Measurements from ENCODE around the gene AHCYL2. TPM values are rescaled to one million over a fixed set of nuclear protein-coding genes. Genes with fewer than 3 reads are reported as not detected.

The AHCYL2 gene
- total RNA-seq, 3 donors from 2014 or later (not counting 1 experiment from before 2014, with no cell fraction given) = 11.6 to 15.2 (median 14.5) TPM

GRCh38 chr7:129427526-129428045 lies 202.8 kb downstream of the AHCYL2 start:
- Mint-ChIP-seq H3K27me3 (ENCODE audit: low read depth in 2 of 2) (peaks cover under 1 to 9% of the 10 kb centered on the region in 2 donors), H3K27ac (no peak overlapping the region), H3K9me3 (no peaks in the 10 kb centered on the region), H3K36me3 (peaks cover 13% of the 10 kb centered on the region), H3K4me1 (no peaks in the 10 kb centered on the region), H3K4me3 (no peak overlapping the region)
- Histone ChIP-seq H3K4me1 (ENCODE audit: control insufficient read depth, insufficient read depth, low read length) (no peaks in the 10 kb centered on the region), H3K9me3 (ENCODE audit: control insufficient read depth, insufficient read depth, low read length) (no peaks in the 10 kb centered on the region), H3K4me3 (ENCODE audit: low read length) (no peak overlapping the region), H3K27ac (ENCODE audit: low read length) (no peak overlapping the region), H3K27me3 (ENCODE audit: control insufficient read depth, insufficient read depth, low read length) (peaks cover under 1% of the 10 kb centered on the region), H3K36me3 (ENCODE audit: control insufficient read depth, insufficient read depth, low read length) (peaks cover 19% of the 10 kb centered on the region)
- ATAC-seq = no peak
- WGBS (ENCODE audit: insufficient coverage) = 57% methylated on average over 2 of the region's 2 CpGs
- TF ChIP-seq, protein P1, sequence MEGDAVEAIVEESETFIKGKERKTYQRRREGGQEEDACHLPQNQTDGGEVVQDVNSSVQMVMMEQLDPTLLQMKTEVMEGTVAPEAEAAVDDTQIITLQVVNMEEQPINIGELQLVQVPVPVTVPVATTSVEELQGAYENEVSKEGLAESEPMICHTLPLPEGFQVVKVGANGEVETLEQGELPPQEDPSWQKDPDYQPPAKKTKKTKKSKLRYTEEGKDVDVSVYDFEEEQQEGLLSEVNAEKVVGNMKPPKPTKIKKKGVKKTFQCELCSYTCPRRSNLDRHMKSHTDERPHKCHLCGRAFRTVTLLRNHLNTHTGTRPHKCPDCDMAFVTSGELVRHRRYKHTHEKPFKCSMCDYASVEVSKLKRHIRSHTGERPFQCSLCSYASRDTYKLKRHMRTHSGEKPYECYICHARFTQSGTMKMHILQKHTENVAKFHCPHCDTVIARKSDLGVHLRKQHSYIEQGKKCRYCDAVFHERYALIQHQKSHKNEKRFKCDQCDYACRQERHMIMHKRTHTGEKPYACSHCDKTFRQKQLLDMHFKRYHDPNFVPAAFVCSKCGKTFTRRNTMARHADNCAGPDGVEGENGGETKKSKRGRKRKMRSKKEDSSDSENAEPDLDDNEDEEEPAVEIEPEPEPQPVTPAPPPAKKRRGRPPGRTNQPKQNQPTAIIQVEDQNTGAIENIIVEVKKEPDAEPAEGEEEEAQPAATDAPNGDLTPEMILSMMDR (IDR thresholded peaks at IDR 0.05) = no peak
- DNase-seq = no peak
- intact Hi-C loops (cut with micrococcal nuclease) = no loop called here

- ATAC-seq (no peak), DNase-seq (no peak)
- Mint-ChIP-seq H3K27ac (no peak overlapping the region), H3K4me3 (peak overlapping the region; percentile 17), H3K27me3 (ENCODE audit: low read depth in 2 of 2) (peaks cover 17 to 29% of the 10 kb centered on the region in 2 donors), H3K36me3 (peaks cover 8% of the 10 kb centered on the region), H3K4me1 (peaks cover 22% of the 10 kb centered on the region in 2 donors), H3K9me3 (no peaks in the 10 kb centered on the region)
- WGBS (ENCODE audit: insufficient coverage) = 88% methylated on average over 5 of the region's 8 CpGs
- no peaks in the 10 kb centered on the region for H3K9me3 ChIP-seq (ENCODE audit: control insufficient read depth, insufficient read depth, low read length)
- H3K36me3 ChIP-seq (ENCODE audit: control insufficient read depth, insufficient read depth, low read length) = no peaks in the 10 kb centered on the region
- TF ChIP-seq, protein P1 (IDR thresholded peaks at IDR 0.05) = no peak
- no peak overlapping the region for H3K4me3 ChIP-seq (ENCODE audit: low read length)
- intact Hi-C loops (cut with micrococcal nuclease) = no loop called here
- H3K27ac ChIP-seq (ENCODE audit: low read length) = no peak overlapping the region
- H3K27me3 ChIP-seq (ENCODE audit: control insufficient read depth, insufficient read depth, low read length) = peaks cover 15% of the 10 kb centered on the region
- H3K4me1 ChIP-seq (ENCODE audit: control insufficient read depth, insufficient read depth, low read length) = peaks cover 14% of the 10 kb centered on the region
These were observed 207.2 kb downstream of the AHCYL2 start for GRCh38 chr7:129431911-129432643.

GRCh38 chr7:129433847-129434674 lies 209.2 kb downstream of the AHCYL2 start, which contains the start of gene STRIP2:
STRIP2 (plus strand) TSS chr7:129434432; CDS start chr7:129434473, 41 bp downstream.
- under 1% methylated on average over 75 of the region's 75 CpGs for WGBS (ENCODE audit: insufficient coverage)
- ATAC-seq = peak; percentile 96 to 97 (median 97)
- intact Hi-C loops (cut with micrococcal nuclease) = no loop called here
- Mint-ChIP-seq H3K9me3 (no peaks in the 10 kb centered on the region), H3K4me3 (peak within 1 kb of the TSS; percentile 96), H3K36me3 (no peaks in the 10 kb centered on the region), H3K27me3 (ENCODE audit: low read depth in 2 of 2) (peaks cover 17 to 29% of the 10 kb centered on the region in 2 donors), H3K27ac (peak within 1 kb of the TSS in 1 of 2 donors; percentile 87), H3K4me1 (peaks cover 22% of the 10 kb centered on the region in 2 donors)
- Histone ChIP-seq H3K9me3 (ENCODE audit: control insufficient read depth, insufficient read depth, low read length) (no peaks in the 10 kb centered on the region), H3K4me1 (ENCODE audit: control insufficient read depth, insufficient read depth, low read length) (peaks cover 14% of the 10 kb centered on the region), H3K4me3 (ENCODE audit: low read length) (peak within 1 kb of the TSS; percentile 55), H3K36me3 (ENCODE audit: control insufficient read depth, insufficient read depth, low read length) (no peaks in the 10 kb centered on the region), H3K27ac (ENCODE audit: low read length) (no peak within 1 kb of the TSS), H3K27me3 (ENCODE audit: control insufficient read depth, insufficient read depth, low read length) (peaks cover 15% of the 10 kb centered on the region)
- DNase-seq = peak; percentile 89 to 93
- TF ChIP-seq, protein P1 (IDR thresholded peaks at IDR 0.05) = no peak

Data from natural killer cell (primary cell).